ENCODE data around the gene IKBKE.
"Not testable (repeated sequence)": the region's sequence is repeated elsewhere in the genome, so short reads cannot be mapped to it uniquely, and the experiment has no call there.

The IKBKE gene

GRCh38 chr1:206480211-206480610, 9.9 kb downstream of the IKBKE start:
- no peak overlapping the region for H3K4me3 ChIP-seq (ENCODE audit: low read depth, low read length)
- TF ChIP-seq, protein P1, sequence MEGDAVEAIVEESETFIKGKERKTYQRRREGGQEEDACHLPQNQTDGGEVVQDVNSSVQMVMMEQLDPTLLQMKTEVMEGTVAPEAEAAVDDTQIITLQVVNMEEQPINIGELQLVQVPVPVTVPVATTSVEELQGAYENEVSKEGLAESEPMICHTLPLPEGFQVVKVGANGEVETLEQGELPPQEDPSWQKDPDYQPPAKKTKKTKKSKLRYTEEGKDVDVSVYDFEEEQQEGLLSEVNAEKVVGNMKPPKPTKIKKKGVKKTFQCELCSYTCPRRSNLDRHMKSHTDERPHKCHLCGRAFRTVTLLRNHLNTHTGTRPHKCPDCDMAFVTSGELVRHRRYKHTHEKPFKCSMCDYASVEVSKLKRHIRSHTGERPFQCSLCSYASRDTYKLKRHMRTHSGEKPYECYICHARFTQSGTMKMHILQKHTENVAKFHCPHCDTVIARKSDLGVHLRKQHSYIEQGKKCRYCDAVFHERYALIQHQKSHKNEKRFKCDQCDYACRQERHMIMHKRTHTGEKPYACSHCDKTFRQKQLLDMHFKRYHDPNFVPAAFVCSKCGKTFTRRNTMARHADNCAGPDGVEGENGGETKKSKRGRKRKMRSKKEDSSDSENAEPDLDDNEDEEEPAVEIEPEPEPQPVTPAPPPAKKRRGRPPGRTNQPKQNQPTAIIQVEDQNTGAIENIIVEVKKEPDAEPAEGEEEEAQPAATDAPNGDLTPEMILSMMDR (IDR thresholded peaks at IDR 0.05; ENCODE audit: low read depth, low read length, missing control alignments) = no peak
- in situ Hi-C loops (cut with HindIII; ENCODE audit: low sequenced_read_pairs) = no loop called here
- DNase-seq (ENCODE audit: low read depth) = no peak

- DNase-seq (ENCODE audit: low read depth) = no peak
- TF ChIP-seq, protein P1 (IDR thresholded peaks at IDR 0.05; ENCODE audit: low read depth, low read length, missing control alignments) = no peak
- in situ Hi-C loops (cut with HindIII; ENCODE audit: low sequenced_read_pairs) = no loop called here
- H3K4me3 ChIP-seq (ENCODE audit: low read depth, low read length) = no peak overlapping the region
These were observed 12.3 kb downstream of the IKBKE start for GRCh38 chr1:206482611-206483010.

- H3K4me3 ChIP-seq (ENCODE audit: low read depth, low read length); in situ Hi-C loops (cut with HindIII; ENCODE audit: low sequenced_read_pairs); DNase-seq (ENCODE audit: low read depth): not testable (repeated sequence)
These were observed 13.6 kb downstream of the IKBKE start for GRCh38 chr1:206483864-206484263.

- no peak overlapping the region for H3K4me3 ChIP-seq (ENCODE audit: low read depth, low read length)
- in situ Hi-C loops (cut with HindIII; ENCODE audit: low sequenced_read_pairs) = no loop called here
- DNase-seq (ENCODE audit: low read depth) = no peak
- TF ChIP-seq, protein P1 (IDR thresholded peaks at IDR 0.05; ENCODE audit: low read depth, low read length, missing control alignments) = no peak
These were observed 14.6 kb downstream of the IKBKE start for GRCh38 chr1:206484901-206485300.

GRCh38 chr1:206486995-206487788, 16.9 kb downstream of the IKBKE start:
- in situ Hi-C loops (cut with HindIII; ENCODE audit: low sequenced_read_pairs) = no loop called here
- DNase-seq (ENCODE audit: low read depth) = no peak
- H3K4me3 ChIP-seq (ENCODE audit: low read depth, low read length) = no peak overlapping the region
- TF ChIP-seq, protein P1 (IDR thresholded peaks at IDR 0.05; ENCODE audit: low read depth, low read length, missing control alignments) = no peak

GRCh38 chr1:206487970-206488369, 17.7 kb downstream of the IKBKE start:
- TF ChIP-seq, protein P1 (IDR thresholded peaks at IDR 0.05; ENCODE audit: low read depth, low read length, missing control alignments) = no peak
- H3K4me3 ChIP-seq (ENCODE audit: low read depth, low read length) = no peak overlapping the region
- in situ Hi-C loops (cut with HindIII; ENCODE audit: low sequenced_read_pairs) = no loop called here
- DNase-seq (ENCODE audit: low read depth) = no peak

GRCh38 chr1:206488466-206488865, 18.2 kb downstream of the IKBKE start:
- no peak overlapping the region for H3K4me3 ChIP-seq (ENCODE audit: low read depth, low read length)
- in situ Hi-C loops (cut with HindIII; ENCODE audit: low sequenced_read_pairs) = no loop called here
- TF ChIP-seq, protein P1 (IDR thresholded peaks at IDR 0.05; ENCODE audit: low read depth, low read length, missing control alignments) = no peak
- DNase-seq (ENCODE audit: low read depth) = no peak
